GM20000 (cell line): ENCODE measurements around the gene CTPS1.

Experiments
- DNase-seq: peaks from one replicate; pipeline ENCODE4 v3.0.0; 2012; ENCODE audit warnings: low spot score
- CTCF ChIP-seq: IDR thresholded peaks from 2 replicates; pipeline ENCODE4 v1.5.1; 2012; ENCODE audit warnings: mild to moderate bottlenecking, control low read depth; ENCODE audit errors: extremely low read depth, missing control alignments

The CTPS1 gene

GRCh38 chr1:41033272-41033671 is 53.8 kb downstream of the CTPS1 start:
- no peak for TF ChIP-seq CTCF
- no peak for DNase-seq

GRCh38 chr1:41037116-41037903 is 57.8 kb downstream of the CTPS1 start:
- TF ChIP-seq CTCF: no peak
- DNase-seq: no peak

- no peak for TF ChIP-seq CTCF
Observed at GRCh38 chr1:41038110-41038509, 58.6 kb downstream of the CTPS1 start.

GRCh38 chr1:41041614-41042270 is 62.2 kb downstream of the CTPS1 start:
- no peak for DNase-seq
- no peak for TF ChIP-seq CTCF

More at GRCh38 chr1:41038110-41038509, 58.6 kb downstream of the CTPS1 start:
- DNase-seq: no peak

GRCh38 chr1:41044187-41044586 is 64.7 kb downstream of the CTPS1 start:
- no peak for DNase-seq
- no peak for TF ChIP-seq CTCF

GRCh38 chr1:41045740-41046139 is 66.2 kb downstream of the CTPS1 start:
- DNase-seq: no peak
- no peak for TF ChIP-seq CTCF

- TF ChIP-seq CTCF: no peak
- no peak for DNase-seq
Observed at GRCh38 chr1:41046347-41046775, 66.9 kb downstream of the CTPS1 start.
